ENCODE measurements around the gene TMED10. TPM values are rescaled to one million over a fixed set of nuclear protein-coding genes. Genes with fewer than 3 reads are reported as not detected.
"Not testable (repeated sequence)": the region's sequence is repeated elsewhere in the genome, so short reads cannot be mapped to it uniquely, and the experiment has no call there.

The TMED10 gene
- polyA plus RNA-seq, 1 of the 3 experiments (the other 2 are of a cell fraction): 168 TPM

- H3K79me2 ChIP-seq (ENCODE audit: insufficient read depth): peaks cover 66% of the 10 kb centered on the region
- H3K9me2 ChIP-seq: no peaks in the 10 kb centered on the region
Measured at GRCh38 chr14:75151851-75152250, 24.6 kb downstream of the TMED10 start.

GRCh38 chr14:75150637-75151036, 25.8 kb downstream of the TMED10 start:
- H3F3A ChIP-seq (replicated peaks; ENCODE audit: insufficient read depth); H3K27ac ChIP-seq (ENCODE audit: low read depth in 2 of 2, low read length in 1 of 2); H3K9me3 ChIP-seq; H3K4me2 ChIP-seq; H2AFZ ChIP-seq (ENCODE audit: low read depth); H3K27me3 ChIP-seq (ENCODE audit: insufficient read depth); H3K9me2 ChIP-seq; H3K4me1 ChIP-seq (ENCODE audit: control insufficient read depth in 1 of 2, insufficient read depth in 2 of 2, low read depth in 1 of 2, low read length in 1 of 2); CTCF ChIA-PET; POLR2A ChIA-PET; DNase-seq; H3K9ac ChIP-seq; H3K4me3 ChIP-seq (ENCODE audit: low read depth in 2 of 2, low read length in 1 of 2): not testable (repeated sequence)
- peaks cover 24 to 26% of the 10 kb centered on the region in 2 experiments for H3K36me3 ChIP-seq (replicated peaks in 1 of 2; ENCODE audit: control insufficient read depth in 1 of 2, insufficient read depth in 2 of 2, low read length in 1 of 2)
- H4K20me1 ChIP-seq (ENCODE audit: insufficient read depth): peaks cover 15% of the 10 kb centered on the region
- 93% methylated on average over 5 of the region's 6 CpGs for WGBS (ENCODE audit: low lambda C conversion rate)
- H3K79me2 ChIP-seq (ENCODE audit: insufficient read depth): peaks cover 62% of the 10 kb centered on the region

More at GRCh38 chr14:75151851-75152250, 24.6 kb downstream of the TMED10 start:
- H3K4me1 ChIP-seq (ENCODE audit: control insufficient read depth in 1 of 2, insufficient read depth in 2 of 2, low read depth in 1 of 2, low read length in 1 of 2): no peaks in the 10 kb centered on the region; a peak in 1 of 4 replicates
- peaks cover 17 to 18% of the 10 kb centered on the region in 2 experiments for H3K36me3 ChIP-seq (replicated peaks in 1 of 2; ENCODE audit: control insufficient read depth in 1 of 2, insufficient read depth in 2 of 2, low read length in 1 of 2)
- H3K9ac ChIP-seq: no peak overlapping the region
- H3K4me2 ChIP-seq: no peak overlapping the region
- H3K4me3 ChIP-seq (ENCODE audit: low read depth in 2 of 2, low read length in 1 of 2): no peak overlapping the region
- no peaks in the 10 kb centered on the region for H3K27me3 ChIP-seq (ENCODE audit: insufficient read depth)
- no peak overlapping the region for H2AFZ ChIP-seq (ENCODE audit: low read depth)
- ChIA-PET POLR2A (no interaction called here), CTCF (interaction anchor here (1.3 kb wide), 1 partner anchor 144 kb away, joined by 5 read pairs; no protein-coding TSS in a partner anchor)
- no peak for DNase-seq
- H4K20me1 ChIP-seq (ENCODE audit: insufficient read depth): peaks cover 24% of the 10 kb centered on the region
- no peaks in the 10 kb centered on the region for H3F3A ChIP-seq (replicated peaks; ENCODE audit: insufficient read depth)
- no peak overlapping the region for H3K27ac ChIP-seq (ENCODE audit: low read depth in 2 of 2, low read length in 1 of 2)
- H3K9me3 ChIP-seq: no peaks in the 10 kb centered on the region
- TF ChIP-seq GABPA (IDR thresholded peaks at IDR 0.05; ENCODE audit: low read depth): no peak
- 15% methylated on average over 1 of the region's 1 CpG for WGBS (ENCODE audit: low lambda C conversion rate)

GRCh38 chr14:75150150-75150549, 26.3 kb downstream of the TMED10 start:
- DNase-seq: no peak
- no peaks in the 10 kb centered on the region for H3K9me3 ChIP-seq
- H3K36me3 ChIP-seq (replicated peaks in 1 of 2; ENCODE audit: control insufficient read depth in 1 of 2, insufficient read depth in 2 of 2, low read length in 1 of 2): peaks cover 24 to 26% of the 10 kb centered on the region in 2 experiments
- H4K20me1 ChIP-seq (ENCODE audit: insufficient read depth): peaks cover 10% of the 10 kb centered on the region
- no peaks in the 10 kb centered on the region for H3K27me3 ChIP-seq (ENCODE audit: insufficient read depth)
- TF ChIP-seq USF1 (IDR thresholded peaks at IDR 0.05; ENCODE audit: borderline replicate concordance, low read depth) (no peak), SIN3A (IDR thresholded peaks at IDR 0.05; ENCODE audit: borderline replicate concordance, low read depth, low read length) (no peak), NRF1 (IDR thresholded peaks at IDR 0.05; ENCODE audit: low read depth, low read length) (no peak), CTCF (IDR thresholded peaks at IDR 0.05) (no peak), IRF3 (IDR thresholded peaks at IDR 0.05; ENCODE audit: low read depth, low read length) (no peak), EP300 (IDR thresholded peaks at IDR 0.05; ENCODE audit: borderline replicate concordance in 1 of 2, low read depth in 1 of 2, low read length in 1 of 2) (no peak), MXI1 (IDR thresholded peaks at IDR 0.05; ENCODE audit: low read depth, low read length) (no peak), RCOR1 (IDR thresholded peaks at IDR 0.05; ENCODE audit: low read length) (no peak)
- no peak overlapping the region for H3K27ac ChIP-seq (ENCODE audit: low read depth in 2 of 2, low read length in 1 of 2)
- ChIA-PET POLR2A (no interaction called here), CTCF (no interaction called here)
- no peaks in the 10 kb centered on the region; a peak in 1 of 4 replicates for H3K4me1 ChIP-seq (ENCODE audit: control insufficient read depth in 1 of 2, insufficient read depth in 2 of 2, low read depth in 1 of 2, low read length in 1 of 2)
- H3K9me2 ChIP-seq: no peaks in the 10 kb centered on the region
- H3K4me3 ChIP-seq (ENCODE audit: low read depth in 2 of 2, low read length in 1 of 2): no peak overlapping the region
- H3K4me2 ChIP-seq: no peak overlapping the region
- H3F3A ChIP-seq (replicated peaks; ENCODE audit: insufficient read depth): no peaks in the 10 kb centered on the region
- peaks cover 59% of the 10 kb centered on the region for H3K79me2 ChIP-seq (ENCODE audit: insufficient read depth)
- H3K9ac ChIP-seq: no peak overlapping the region
- WGBS (ENCODE audit: low lambda C conversion rate): 95% methylated on average over 2 of the region's 2 CpGs
- no peak overlapping the region for H2AFZ ChIP-seq (ENCODE audit: low read depth)
